NCI-H1048 (cell line): ENCODE data around the gene CACNA1C.

Source experiments
- DNase-seq: peaks from one replicate; lab custom pipeline; 2025; lab: John Stamatoyannopoulos, UW

The CACNA1C gene

DNA sequence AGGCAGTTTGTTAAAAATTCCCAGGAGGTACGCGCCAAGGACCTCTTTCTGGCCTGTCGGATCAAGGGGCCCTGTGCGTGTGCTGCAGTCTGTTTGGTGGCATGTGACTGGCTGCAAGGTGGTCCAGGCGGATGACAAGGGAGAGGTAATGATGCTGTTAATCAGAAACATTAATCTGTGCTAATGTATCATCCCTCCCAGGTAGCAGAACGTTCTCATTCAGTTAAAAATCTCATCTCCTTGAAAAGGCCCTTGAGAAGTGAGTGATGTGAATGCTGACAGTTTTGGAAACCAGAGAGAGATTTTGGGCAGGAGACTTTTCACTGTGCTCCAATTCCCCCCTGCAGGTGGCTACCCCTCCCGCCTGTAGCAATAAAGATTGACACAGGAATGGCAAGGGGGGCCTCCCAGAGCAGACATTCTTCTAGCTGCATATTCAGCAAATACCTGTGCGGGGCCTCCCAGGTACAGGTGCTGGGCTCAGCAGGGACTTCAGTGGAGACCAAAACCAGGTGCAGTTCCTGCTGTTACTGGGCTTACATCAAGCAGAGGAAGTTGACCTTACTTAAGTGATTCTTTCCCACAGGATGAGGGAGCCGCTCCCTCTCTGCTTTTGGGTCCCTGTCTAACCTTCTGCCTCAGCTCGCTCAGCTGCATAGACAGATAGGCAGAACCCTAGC is 364.8 kb downstream of the CACNA1C start:
- DNase-seq: no peak

DNA sequence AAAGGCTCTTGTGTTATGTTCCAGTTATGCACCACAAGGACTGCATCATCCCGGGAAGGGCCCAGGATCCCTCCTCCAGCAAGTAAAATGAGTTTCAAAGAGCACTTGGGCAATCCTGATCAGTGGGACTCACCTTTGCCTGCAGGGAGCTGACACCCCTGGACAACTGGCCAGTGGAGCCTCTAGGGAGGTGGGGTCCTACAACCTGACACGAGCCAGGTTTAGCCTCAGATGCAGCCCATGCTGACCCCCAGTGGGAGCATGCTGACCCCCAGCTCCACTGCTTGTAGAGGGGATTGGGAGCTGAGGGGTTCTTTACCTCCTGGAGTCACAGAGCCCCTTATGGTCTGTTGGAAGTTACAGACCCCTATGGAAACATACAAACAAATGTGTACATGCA is 365.8 kb downstream of the CACNA1C start:
- DNase-seq: no peak

DNA sequence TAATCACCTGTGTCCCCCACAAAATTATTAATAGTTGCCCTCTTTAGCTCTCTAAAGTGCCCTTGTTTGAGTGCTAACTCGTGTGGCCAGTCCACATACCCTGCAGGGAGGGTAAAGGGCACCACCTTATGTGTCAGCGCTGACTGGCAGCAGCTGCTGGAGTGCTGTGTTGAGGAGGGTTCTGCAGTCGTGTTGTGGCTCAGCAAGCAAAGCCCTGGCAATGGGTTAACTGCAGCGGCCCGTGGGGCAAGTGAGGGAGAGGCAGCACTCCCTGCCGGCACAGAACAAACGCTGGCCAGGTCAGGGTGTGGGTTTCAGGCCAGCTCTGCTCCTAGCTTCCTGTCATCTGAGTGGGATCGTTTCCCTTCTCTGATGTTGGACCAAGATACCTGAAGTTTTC is 369.8 kb downstream of the CACNA1C start:
- no peak for DNase-seq

DNA sequence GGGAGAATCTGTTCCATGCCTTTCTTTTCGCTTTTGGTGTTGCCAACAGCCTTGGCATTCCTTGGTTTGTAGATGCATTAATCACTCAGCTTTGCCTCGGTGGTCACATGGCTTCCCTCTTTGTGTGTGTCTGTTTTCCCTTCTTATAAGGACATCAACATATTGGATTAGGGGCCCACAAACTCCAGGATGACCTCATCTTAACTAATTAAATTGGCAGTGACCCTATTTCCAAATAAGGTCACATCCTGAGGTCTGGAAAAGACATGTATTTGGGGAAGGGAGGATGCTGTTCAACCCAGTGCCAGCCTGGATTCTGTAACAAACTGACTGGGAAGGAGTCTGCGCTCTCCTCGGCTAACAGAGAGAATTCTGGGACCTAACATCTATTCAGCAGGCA is 376.2 kb downstream of the CACNA1C start:
- no peak for DNase-seq

DNA sequence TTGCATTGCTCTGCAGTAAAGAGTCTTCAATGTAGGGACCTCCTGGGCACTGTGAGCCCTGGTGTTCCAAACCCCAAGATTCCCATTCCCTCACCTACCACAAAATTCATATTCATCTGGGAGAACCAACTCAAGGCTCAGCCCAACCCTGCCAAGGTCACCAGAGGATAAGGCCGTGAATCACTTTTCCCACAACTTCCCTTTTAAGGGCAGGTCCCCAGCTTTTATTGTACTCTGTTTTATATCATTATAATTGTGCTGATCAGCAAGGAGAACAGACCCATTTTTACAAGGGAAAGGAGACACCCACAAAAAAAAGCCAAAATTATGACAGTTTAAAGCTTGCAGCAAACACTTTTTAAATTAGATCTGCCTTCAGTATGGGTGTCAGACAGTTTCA is 379.0 kb downstream of the CACNA1C start:
- DNase-seq: no peak

DNA sequence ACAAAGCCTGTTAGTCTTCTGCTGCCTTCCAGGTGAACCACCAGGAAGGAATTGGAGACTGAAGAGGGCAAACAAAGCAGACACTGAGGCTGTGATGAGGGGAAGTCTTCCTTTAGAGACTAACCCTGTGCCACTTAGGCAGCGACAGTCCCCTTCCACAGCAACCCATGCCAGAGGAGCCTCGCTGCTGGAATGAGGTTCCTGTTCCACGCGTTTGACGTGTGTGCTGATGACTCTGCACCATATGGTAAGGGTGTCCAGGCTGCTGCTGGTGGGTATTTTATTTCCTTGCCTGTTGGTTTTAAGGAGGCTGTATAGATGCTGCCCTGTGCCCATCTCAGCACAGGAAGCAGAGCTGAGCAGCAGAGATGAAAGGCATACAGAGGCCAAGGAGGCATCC is 380.1 kb downstream of the CACNA1C start:
- no peak for DNase-seq

DNA sequence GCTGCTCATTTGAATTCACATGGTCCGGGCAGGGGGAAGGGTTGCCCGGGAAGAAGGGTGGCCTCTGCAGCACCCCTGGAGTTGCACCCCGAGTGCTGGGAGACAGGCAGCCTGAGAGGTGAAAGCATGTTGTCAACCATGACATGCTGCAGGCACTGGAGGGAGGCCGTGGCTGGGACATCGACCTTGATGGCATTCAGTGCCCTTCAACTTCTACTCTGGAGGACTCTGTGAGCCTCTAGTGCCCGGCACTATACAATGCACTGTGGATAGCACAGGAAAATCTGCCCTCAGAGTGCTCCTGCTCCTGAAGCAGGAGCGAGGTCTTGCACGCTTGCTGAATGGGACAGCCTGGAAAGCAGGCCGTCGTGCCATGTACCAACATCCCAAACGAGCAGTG is 382.7 kb downstream of the CACNA1C start:
- DNase-seq: no peak

DNA sequence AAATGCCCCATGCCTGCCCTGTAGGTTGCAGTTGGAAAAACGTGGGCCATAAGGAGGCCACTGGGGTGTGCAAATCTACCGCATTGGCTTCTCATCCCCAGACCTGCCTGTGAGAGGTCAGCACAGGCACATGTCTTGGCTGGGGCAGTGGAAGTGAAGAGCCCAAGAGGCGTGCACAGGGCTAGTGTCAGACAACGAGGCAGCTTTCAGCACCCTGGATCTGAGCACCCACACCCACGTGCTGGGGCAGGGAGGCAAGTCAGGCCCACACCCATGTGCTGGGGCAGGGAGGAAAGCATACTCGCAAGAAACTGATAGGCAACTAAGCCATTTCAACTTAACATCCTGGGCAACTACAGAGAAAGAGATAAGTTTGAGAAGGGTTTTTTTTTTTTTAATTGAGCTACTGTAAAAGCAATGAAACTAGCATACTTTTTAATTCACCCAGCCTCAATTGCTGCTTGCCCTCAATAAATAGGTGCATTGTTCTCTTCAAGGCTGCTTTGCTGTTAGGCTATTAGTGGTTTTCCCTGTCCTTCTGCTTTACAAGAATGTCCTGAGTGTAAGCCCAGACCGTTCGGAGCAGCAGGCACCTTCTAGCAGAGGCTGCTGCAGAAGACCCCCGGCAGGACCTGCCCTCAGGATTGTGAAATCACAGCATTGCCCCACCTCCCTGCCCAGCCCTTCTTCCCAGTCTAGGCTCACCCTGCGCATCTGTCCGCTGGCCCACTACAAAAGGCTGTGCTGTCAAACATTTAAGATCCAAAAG is 386.7 kb downstream of the CACNA1C start:
- DNase-seq: no peak

DNA sequence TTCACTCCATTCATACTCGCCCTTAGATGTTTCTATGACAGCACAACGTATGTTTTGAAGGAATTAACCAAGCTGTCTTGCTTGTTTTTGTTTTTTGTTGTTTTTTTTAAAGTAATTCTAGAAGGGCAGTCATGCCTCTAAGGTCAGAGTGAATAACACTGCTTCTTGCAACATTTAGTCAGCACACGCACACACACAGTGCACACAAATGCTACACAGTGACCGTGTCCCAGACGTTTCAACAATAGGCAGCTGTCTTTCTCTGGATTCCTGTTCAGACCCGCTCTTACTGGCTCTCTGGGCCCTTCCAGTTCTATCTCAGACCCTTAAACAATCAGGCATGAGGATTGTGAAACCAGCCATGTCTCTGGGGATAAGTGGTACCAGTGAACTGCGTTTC is 391.0 kb downstream of the CACNA1C start:
- no peak for DNase-seq

DNA sequence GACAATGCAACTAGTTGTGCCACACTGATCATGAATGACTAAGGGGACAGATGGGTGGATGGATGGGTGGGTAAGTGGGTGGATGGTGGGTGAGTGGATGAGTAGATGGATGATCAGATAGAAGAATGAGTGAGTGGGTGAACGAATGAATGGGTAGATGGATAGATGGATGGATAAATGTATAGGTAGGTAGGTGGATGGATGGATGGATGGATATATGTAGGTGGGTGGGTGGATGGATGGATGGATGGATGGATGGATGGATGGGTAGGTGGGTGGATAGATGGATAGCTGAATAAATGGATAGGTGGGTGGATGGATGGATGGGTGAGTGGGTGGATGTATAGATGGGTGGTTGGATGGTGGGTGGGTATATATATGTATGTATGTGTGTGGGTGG is 393.2 kb downstream of the CACNA1C start:
- no peak for DNase-seq

DNA sequence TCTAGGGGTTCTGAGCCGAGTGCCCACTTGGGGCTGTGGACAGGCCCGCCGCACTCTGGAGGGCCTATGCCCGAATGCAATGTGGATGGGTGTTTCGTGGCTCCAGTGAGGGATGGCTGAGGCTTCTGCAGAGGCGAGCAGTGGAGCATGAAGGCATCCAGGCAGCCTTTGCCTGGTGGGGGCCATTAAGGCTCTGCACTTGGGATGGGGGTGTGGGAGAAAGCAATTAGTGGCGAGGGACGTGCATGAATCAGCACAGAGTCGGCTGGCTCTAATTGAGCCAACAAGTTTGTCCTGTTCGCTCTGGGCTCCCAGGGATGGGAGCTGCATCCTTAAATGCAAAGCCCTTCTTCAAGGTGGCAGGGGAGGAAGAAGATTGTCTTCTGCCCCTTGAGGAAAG is 395.1 kb downstream of the CACNA1C start:
- DNase-seq: no peak

DNA sequence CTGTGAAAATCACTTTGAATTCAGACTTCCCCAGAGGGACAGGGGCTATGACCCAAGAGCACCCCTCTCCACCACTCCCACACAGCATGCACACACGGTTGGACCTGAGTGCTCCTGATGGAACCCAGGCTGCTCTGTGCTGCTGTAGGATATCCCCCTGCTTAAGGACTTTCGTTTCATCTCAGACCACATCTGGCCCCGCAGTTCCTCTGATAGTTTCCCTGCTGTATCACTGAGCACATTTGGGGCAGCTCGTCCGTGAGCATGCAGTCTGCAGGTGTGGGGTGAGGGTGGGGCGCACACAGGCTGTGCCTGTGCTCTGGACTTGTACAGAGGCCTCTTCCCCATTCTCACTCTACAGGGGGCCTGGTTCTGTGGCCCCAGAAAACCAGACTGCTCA is 396.8 kb downstream of the CACNA1C start:
- DNase-seq: no peak

DNA sequence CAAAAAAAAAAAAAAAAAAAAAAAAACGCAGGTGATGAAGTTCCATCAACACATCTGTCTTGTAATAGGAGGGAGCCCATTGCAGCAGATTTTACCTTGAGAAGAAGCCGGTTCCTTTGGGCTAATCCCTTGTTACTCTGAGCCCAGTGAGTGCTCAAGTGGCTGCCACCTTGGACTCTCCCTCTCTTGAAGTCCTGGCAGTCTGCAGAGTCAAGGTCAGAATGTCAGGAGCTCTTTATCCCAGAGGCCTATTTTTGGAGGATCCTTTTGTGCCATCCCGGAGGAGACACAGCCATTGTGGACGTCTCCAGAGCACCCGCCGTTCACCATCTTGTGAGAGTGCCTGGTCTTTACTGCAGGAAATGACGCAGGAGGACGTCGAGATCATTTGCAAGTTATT is 397.8 kb downstream of the CACNA1C start:
- no peak for DNase-seq

DNA sequence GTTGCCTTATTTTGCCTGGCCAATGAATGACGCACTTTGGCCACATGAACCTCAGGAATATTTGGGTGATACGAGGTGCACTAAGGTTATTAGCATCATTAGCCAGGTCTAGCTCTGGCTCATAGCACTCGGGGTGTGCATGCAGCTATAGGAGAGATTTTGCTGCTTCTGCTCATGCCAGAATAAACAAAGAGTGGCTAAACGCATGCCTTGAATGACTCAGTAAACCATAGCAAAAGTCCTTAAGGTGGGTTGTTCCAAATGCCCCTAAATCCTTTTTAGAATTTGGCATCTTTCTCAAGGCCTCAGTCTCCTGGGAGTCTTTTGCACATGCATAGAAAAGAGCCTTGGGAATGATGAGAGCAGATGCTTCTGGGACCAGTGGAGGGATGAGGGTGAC is 398.2 kb downstream of the CACNA1C start:
- no peak for DNase-seq

DNA sequence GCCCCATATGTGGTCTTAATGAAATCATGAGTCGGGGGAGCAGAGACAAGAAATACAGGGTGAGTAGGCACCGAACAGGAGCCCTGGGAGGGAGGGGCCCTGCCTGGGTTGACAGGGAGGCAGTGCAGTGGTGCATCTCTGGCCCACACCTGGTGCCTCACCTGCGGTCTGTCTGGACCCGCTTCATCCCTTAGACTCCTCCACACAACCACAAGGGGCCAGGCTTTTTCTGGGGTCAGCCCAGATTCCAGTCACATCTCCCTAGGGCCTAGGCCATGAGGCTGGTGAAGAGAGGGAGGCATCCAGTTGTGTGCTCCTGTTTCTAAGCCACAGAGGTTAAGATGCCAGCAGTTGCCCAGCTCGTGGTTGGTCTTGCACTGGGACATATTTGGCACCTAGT is 398.7 kb downstream of the CACNA1C start:
- DNase-seq: no peak

DNA sequence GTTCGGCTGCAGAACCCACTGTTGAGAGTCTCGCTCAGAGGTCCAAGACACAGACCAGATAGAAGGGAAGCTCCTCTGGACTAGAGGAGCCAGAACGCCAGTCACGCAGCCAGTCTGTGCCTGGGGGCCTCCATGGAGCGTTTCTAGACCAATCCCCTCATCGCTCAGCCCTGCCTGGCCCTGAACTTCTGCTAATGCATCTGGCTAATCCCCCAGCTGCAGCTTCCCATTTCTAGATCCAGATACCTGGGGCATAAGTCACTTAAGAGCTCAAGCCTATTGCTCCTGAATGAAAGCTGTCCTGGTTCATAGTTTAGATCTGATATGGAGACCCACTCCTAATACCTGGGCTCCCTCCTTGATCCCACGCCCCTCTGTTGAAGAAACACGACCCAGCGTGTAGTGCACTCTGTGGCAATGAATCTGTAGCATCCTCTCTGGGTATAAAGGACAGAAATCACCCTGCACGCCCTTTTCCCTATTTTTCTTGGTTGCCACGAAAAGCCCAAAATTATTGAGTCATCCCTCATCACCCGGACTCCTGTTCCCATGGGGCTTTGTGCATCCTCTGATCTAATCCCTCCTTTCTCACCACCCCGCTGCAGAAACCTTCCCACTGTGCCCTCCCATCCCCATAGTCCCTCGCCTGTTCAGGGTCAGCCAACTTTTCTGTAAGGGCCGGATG is 400.4 kb downstream of the CACNA1C start:
- no peak for DNase-seq

DNA sequence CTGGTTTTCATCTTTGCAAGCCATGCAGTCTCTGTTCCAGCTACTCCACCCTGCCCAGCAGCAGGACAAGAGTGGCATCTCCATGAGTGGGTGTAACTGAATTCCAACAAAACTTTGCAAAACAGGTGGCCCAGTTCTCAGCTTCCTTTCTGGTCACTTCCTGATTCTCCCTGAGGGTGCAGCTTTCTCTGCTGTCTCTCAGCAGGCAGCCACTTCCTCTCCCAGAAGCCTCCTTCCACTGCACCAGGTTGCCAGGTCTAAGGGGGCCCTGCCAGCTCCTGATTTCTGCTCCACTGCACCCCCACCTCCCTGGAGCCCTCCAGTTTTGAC is 400.9 kb downstream of the CACNA1C start:
- DNase-seq: no peak

DNA sequence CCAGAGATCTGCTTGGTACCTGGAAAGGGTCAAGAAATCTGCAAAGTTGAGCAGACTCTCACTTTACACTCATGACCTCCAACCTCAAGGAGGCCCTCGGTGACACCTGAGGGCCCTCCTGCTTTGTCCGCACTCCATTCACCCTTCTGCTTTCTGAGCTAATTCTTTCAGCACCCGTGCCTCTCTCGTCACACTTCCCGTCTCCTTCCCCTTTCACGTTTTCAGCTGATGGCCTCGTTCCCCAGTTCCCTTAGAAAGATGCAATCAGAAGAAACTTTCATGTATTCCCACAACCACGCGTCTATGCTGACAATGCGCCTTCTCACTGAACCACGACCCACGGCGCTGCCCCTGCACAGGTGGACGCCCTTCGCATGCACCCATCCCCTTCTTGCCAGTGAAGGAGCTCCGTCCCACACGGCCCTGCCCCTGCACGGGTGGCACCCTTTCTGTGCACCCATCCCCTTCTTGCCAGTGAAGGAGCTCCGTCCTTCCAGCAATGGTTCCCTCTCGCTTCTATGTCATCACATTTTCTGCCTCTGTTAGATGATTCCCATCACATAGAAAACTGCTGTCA is 401.9 kb downstream of the CACNA1C start:
- DNase-seq: no peak

DNA sequence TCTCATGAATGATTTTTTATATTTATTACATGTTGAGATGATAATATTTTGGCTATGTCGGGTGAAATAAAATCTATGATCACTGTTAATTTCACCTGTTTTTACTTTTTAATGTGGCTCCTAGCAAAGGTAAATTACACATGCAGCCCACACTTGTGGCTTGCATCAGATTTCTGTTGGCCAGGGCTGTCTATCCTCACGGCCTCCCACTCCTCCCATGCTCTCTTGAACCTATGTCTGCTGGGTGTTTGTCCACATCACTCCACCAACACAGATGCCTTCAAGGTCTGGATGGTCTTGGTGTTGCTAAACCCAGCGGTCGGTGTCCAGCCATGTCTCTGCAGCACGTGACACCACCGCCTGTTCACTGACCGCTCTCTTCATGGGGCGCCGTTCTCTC is 402.6 kb downstream of the CACNA1C start:
- DNase-seq: no peak

DNA sequence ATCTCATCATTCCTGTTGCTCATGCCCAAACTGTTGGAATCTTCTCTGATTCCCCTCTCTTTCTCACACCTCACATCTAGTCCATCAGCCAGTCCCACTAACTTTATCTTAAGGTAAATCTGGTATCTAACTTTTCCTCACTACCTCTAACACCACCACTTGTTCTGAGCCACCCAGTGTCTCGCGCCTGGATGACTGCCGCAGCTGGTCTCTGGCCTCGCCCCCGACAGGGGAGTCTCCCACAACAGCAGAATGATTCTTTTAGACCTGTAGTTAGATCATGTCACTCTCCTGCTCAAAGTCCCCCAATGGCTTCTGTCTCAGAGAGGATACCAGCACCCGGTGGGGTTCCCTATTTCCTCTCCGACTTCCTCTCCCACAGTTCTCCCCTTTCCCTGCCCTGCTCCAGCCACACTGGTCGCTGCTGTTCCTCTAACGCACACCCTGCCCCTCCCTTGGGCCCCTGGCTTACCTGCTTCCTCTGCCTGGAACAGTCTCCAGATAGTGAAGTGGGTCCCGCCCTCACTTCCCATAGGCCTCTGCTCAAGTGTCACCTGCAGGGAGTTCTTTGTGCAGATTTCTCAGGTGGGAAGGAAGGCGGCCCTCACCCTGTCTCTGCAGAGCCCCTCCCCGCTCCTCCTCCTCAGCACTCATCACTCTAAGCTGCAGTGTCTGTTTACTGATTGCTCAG is 403.5 kb downstream of the CACNA1C start:
- no peak for DNase-seq

DNA sequence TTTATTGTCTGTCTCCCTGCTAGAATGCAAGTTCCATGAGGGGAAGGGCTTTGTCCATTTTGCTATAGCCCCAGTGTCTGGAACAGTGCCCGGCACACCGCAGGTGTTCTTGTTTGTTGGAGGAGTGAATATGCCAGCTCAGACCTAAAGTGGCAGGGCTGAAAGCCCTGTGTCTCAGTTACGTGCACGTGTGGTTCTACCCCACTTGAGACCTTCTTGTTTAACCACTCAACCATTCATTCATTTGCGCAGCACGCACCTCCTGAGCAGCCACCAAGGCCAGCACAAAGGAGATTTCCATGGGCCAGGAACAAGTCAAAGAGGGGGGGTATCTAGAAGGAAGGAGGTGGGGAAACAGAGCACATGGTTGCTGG is 404.0 kb downstream of the CACNA1C start:
- DNase-seq: no peak

DNA sequence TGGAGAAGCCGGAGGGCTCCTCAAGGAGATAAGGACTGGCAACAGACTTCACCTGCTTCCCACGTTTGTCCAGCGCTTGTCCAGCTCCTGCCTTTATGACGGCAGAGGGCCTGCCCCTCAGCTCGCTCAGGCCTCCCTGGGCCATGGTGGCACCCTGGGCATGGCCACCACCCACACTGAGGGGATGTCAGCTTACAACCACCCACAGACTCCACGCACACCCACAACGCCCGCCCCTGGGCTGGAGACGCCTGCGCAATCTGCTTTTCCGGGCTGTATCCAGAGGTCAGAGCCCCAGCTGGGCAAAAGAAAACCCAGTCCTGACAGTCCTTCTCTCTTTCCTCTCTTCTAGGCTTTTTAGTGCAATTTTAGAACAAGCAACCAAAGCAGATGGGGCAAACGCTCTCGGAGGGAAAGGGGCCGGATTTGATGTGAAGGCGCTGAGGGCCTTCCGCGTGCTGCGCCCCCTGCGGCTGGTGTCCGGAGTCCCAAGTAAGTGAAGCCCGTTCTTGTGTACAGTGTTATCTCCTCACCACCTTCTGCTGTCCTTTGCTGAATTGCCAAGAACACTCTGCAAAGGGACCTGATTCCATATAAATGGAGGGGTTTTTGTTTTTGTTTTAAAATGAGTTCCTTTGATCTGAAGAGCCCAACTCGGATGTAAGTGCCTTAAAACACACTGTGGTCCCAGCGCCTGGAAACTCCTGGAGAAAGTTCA is 404.6 kb downstream of the CACNA1C start:
- DNase-seq: no peak
